Fibroblast of mammary gland (primary cell): Measurements from ENCODE around the gene PPP6R2.
"Not testable (repeated sequence)": the region's sequence is repeated elsewhere in the genome, so short reads cannot be mapped to it uniquely, and the experiment has no call there.

Source experiments
- DNase-seq: peaks from one replicate; pipeline ENCODE4 v3.0.0-alpha.2; 2010; ENCODE audit warnings: low read depth
- H3K4me3 ChIP-seq: 2 replicates; pipeline ENCODE4 v1.5.1; 2011; ENCODE audit warnings: low read depth, mild to moderate bottlenecking, low read length, moderate library complexity; ENCODE audit not compliant: control insufficient read depth
- CTCF ChIP-seq: conservative IDR thresholded peaks from 2 replicates; pipeline ENCODE4 v1.5.1; 2011; ENCODE audit warnings: low read depth, low read length, inconsistent platforms; ENCODE audit not compliant: control insufficient read depth, insufficient read depth

The PPP6R2 gene

GRCh38 chr22:50401907-50402306 lies 58.8 kb downstream of the PPP6R2 start:
- no peak for TF ChIP-seq CTCF
- no peak for DNase-seq
- H3K4me3 ChIP-seq = no peak overlapping the region

- DNase-seq = no peak
- H3K4me3 ChIP-seq = no peak overlapping the region
- no peak for TF ChIP-seq CTCF
These were observed 60.6 kb downstream of the PPP6R2 start for GRCh38 chr22:50403701-50404101.

GRCh38 chr22:50406416-50407170 lies 63.5 kb downstream of the PPP6R2 start:
- TF ChIP-seq CTCF = no peak
- no peak for DNase-seq

GRCh38 chr22:50408311-50408710 lies 65.2 kb downstream of the PPP6R2 start:
- no peak for DNase-seq
- no peak for TF ChIP-seq CTCF
- no peak overlapping the region for H3K4me3 ChIP-seq

More at GRCh38 chr22:50406416-50407170, 63.5 kb downstream of the PPP6R2 start:
- H3K4me3 ChIP-seq = no peak overlapping the region

GRCh38 chr22:50408954-50409353 lies 65.8 kb downstream of the PPP6R2 start:
- H3K4me3 ChIP-seq, DNase-seq: not testable (repeated sequence)

- no peak for DNase-seq
- no peak overlapping the region for H3K4me3 ChIP-seq
- no peak for TF ChIP-seq CTCF
These were observed 71.5 kb downstream of the PPP6R2 start for GRCh38 chr22:50414476-50415248.

GRCh38 chr22:50415426-50415825 lies 72.3 kb downstream of the PPP6R2 start:
- no peak overlapping the region for H3K4me3 ChIP-seq
- TF ChIP-seq CTCF = no peak
- DNase-seq = no peak
